K562 (cell line): ENCODE data around the gene KLK1. TPM values are rescaled to one million over a fixed set of nuclear protein-coding genes. Genes with fewer than 3 reads are reported as not detected.

Experiments
- CBX1 ChIP-seq: sonication (generic); IDR thresholded peaks from 2 replicates; pipeline ENCODE4 v1.6.1; 2016; ENCODE audit warnings: antibody characterized with exemption, low read depth, mild to moderate bottlenecking
- CBX3 ChIP-seq, 2 experiments: IDR thresholded peaks; 1 replicate in 1 of 2; 2 replicates in 1 of 2; pipeline ENCODE4 v1.6.1; 2012; ENCODE audit warnings: inconsistent platforms in 2 of 2, low read length in 2 of 2, borderline replicate concordance in 1 of 2, control low read depth in 1 of 2
- CHD4 ChIP-seq: fragments of 200-600 bp; sonication (generic); IDR thresholded peaks from 3 replicates; pipeline ENCODE4 v1.6.1; 2012; ENCODE audit warnings: low read depth, mild to moderate bottlenecking, mixed read lengths, low read length, inconsistent platforms; ENCODE audit not compliant: insufficient read depth, insufficient replicate concordance, poor library complexity, severe bottlenecking
- DIDO1 ChIP-seq: fragments of 450-650 bp; IDR thresholded peaks from 2 replicates; pipeline ENCODE4 v1.6.1; 2016; ENCODE audit warnings: low read depth, missing biosample characterization, missing genetic modification characterization
- FOXJ3 ChIP-seq: sonication (generic); formaldehyde crosslinking; IDR thresholded peaks from 2 replicates; pipeline ENCODE4 v1.4.0; 2020; ENCODE audit warnings: mild to moderate bottlenecking, missing genetic modification reagents
- HNRNPL ChIP-seq: fragments of 200-400 bp; formaldehyde crosslinking; IDR thresholded peaks from 2 replicates; pipeline ENCODE4 v1.6.1; 2017; ENCODE audit warnings: low read depth, mild to moderate bottlenecking, low read length
- LEF1 ChIP-seq: fragments of 450-650 bp; IDR thresholded peaks from 2 replicates; pipeline ENCODE4 v1.6.1; 2016; ENCODE audit warnings: mild to moderate bottlenecking
- RAD21 ChIP-seq, 2 experiments: fragments of 250-450 bp in 1 of 2; fragments of 450-650 bp in 1 of 2; sonication (Bioruptor Pico) in 1 of 2; formaldehyde crosslinking in 1 of 2; IDR thresholded peaks in 1 of 2; conservative IDR thresholded peaks in 1 of 2; 2 replicates each; pipeline versions ENCODE4 v1.4.0 to v1.8.0; 2020 to 2022; ENCODE audit warnings: mild to moderate bottlenecking in 2 of 2, moderate library complexity in 1 of 2
- ZFP1 ChIP-seq: fragments of 450-650 bp; formaldehyde crosslinking; IDR thresholded peaks from 2 replicates; pipeline ENCODE4 v1.4.0; 2020; ENCODE audit warnings: mild to moderate bottlenecking, mixed read lengths
- ZNF41 ChIP-seq: fragments of 250-450 bp; sonication (Bioruptor Pico); conservative IDR thresholded peaks from 2 replicates; pipeline ENCODE4 v1.4.0; 2020; ENCODE audit warnings: mild to moderate bottlenecking
- polyA plus RNA-seq, 8 experiments: library from polyadenylated mRNA; depleted of rRNA in 4 of 8; stranded (reverse) in 5 of 8; unstranded in 3 of 8; fragments of >200 nt; fragmentation: Nextera tagmentation in 2 of 8; fragmentation: Illumina TruSeq in 1 of 8; extraction: Ambion mirVana in 2 of 8; extraction: Trizol in 1 of 8; gene quantifications; 2 replicates each; pipeline versions ENCODE4 v1.2.1 to v1.2.3, GENCODE V29; 2011 to 2014; ENCODE audit warnings: inconsistent platforms in 1 of 8, missing spikeins in 1 of 8
- total RNA-seq, 7 experiments: library from RNA; depleted of rRNA in 6 of 7; stranded (reverse); fragments of >200 nt in 6 of 7; fragmentation: Illumina TruSeq in 2 of 7; extraction: Trizol in 2 of 7; gene quantifications; 2 replicates each; pipeline versions ENCODE4 v1.2.1 to v1.2.3, GENCODE V29; 2011 to 2021; ENCODE audit warnings: low replicate concordance in 1 of 7
- TF ChIP-seq, protein P1 (sequence below): fragments of 150-350 bp; conservative IDR thresholded peaks from 2 replicates; pipeline ENCODE4 v1.6.1; 2014; ENCODE audit warnings: low read length
- TF ChIP-seq, protein P2 (sequence below): fragments of 450-650 bp; IDR thresholded peaks from 2 replicates; pipeline ENCODE4 v1.6.1; 2016; ENCODE audit warnings: low read depth
- TF ChIP-seq, protein P3 (sequence below): fragments of 450-650 bp; formaldehyde crosslinking; IDR thresholded peaks from 2 replicates; pipeline ENCODE4 v1.4.0; 2020; ENCODE audit warnings: mild to moderate bottlenecking, moderate library complexity

Gene KLK1
- total and polyA plus RNA-seq, 9 of the 15 experiments (the other 6 are each of a cell fraction or from before 2014, with no cell fraction given) = 0.87 to 15.4 (median 9.1) TPM

DNA sequence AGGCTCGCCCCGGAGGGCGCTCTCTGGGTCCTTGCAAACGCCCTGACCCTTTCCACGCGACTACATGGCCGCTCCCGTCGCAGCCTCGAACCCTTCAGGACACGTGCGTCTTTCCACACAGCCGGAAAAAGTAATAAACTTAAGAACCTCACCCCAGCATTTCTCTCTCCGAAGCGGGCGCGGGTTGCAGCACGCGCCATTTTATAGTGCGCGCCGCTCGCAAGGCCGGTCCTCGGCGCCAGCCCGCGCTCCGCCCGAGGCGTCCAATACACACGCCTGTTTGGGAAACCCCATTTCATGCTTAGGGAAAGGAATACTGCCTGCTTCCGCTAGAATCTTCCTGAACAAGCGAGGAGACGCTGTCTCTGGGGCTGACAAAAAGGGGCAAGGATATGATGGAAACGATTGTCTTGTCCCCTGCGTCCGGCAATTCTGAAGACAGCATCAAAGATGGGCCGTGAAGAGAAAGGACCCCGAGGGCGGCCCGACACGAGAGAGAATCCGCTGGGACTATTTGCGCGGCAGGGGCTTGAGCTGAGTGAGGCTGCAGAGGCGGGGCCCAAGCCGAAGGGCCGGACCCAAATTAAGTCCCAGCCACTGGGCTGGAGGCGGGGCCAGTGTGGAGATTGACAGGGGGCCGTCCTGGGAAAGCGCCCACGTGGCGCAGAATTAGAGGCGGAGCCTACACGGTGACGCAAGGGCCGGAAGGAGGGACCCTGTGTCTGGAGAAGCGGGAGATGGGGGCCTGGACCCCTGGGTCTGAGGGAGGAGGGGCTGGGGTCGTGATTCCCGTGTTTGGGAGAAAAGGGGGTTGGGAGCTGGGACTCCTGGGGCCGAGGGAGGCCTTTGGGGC is 18.9 kb downstream of the KLK1 start (continued):
- no peak for TF ChIP-seq ZFP1 (CRISPR knock-in tag)
- TF ChIP-seq, protein P1, sequence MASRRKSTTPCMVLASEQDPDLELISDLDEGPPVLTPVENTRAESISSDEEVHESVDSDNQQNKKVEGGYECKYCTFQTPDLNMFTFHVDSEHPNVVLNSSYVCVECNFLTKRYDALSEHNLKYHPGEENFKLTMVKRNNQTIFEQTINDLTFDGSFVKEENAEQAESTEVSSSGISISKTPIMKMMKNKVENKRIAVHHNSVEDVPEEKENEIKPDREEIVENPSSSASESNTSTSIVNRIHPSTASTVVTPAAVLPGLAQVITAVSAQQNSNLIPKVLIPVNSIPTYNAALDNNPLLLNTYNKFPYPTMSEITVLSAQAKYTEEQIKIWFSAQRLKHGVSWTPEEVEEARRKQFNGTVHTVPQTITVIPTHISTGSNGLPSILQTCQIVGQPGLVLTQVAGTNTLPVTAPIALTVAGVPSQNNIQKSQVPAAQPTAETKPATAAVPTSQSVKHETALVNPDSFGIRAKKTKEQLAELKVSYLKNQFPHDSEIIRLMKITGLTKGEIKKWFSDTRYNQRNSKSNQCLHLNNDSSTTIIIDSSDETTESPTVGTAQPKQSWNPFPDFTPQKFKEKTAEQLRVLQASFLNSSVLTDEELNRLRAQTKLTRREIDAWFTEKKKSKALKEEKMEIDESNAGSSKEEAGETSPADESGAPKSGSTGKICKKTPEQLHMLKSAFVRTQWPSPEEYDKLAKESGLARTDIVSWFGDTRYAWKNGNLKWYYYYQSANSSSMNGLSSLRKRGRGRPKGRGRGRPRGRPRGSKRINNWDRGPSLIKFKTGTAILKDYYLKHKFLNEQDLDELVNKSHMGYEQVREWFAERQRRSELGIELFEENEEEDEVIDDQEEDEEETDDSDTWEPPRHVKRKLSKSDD = peak; percentile 17; the same call in 1 of the 2 replicates
- no peak for TF ChIP-seq LEF1
- TF ChIP-seq CBX1 = peak; percentile 82
- TF ChIP-seq HNRNPL = no peak; the same call in 1 of the 2 replicates
- TF ChIP-seq, protein P2, sequence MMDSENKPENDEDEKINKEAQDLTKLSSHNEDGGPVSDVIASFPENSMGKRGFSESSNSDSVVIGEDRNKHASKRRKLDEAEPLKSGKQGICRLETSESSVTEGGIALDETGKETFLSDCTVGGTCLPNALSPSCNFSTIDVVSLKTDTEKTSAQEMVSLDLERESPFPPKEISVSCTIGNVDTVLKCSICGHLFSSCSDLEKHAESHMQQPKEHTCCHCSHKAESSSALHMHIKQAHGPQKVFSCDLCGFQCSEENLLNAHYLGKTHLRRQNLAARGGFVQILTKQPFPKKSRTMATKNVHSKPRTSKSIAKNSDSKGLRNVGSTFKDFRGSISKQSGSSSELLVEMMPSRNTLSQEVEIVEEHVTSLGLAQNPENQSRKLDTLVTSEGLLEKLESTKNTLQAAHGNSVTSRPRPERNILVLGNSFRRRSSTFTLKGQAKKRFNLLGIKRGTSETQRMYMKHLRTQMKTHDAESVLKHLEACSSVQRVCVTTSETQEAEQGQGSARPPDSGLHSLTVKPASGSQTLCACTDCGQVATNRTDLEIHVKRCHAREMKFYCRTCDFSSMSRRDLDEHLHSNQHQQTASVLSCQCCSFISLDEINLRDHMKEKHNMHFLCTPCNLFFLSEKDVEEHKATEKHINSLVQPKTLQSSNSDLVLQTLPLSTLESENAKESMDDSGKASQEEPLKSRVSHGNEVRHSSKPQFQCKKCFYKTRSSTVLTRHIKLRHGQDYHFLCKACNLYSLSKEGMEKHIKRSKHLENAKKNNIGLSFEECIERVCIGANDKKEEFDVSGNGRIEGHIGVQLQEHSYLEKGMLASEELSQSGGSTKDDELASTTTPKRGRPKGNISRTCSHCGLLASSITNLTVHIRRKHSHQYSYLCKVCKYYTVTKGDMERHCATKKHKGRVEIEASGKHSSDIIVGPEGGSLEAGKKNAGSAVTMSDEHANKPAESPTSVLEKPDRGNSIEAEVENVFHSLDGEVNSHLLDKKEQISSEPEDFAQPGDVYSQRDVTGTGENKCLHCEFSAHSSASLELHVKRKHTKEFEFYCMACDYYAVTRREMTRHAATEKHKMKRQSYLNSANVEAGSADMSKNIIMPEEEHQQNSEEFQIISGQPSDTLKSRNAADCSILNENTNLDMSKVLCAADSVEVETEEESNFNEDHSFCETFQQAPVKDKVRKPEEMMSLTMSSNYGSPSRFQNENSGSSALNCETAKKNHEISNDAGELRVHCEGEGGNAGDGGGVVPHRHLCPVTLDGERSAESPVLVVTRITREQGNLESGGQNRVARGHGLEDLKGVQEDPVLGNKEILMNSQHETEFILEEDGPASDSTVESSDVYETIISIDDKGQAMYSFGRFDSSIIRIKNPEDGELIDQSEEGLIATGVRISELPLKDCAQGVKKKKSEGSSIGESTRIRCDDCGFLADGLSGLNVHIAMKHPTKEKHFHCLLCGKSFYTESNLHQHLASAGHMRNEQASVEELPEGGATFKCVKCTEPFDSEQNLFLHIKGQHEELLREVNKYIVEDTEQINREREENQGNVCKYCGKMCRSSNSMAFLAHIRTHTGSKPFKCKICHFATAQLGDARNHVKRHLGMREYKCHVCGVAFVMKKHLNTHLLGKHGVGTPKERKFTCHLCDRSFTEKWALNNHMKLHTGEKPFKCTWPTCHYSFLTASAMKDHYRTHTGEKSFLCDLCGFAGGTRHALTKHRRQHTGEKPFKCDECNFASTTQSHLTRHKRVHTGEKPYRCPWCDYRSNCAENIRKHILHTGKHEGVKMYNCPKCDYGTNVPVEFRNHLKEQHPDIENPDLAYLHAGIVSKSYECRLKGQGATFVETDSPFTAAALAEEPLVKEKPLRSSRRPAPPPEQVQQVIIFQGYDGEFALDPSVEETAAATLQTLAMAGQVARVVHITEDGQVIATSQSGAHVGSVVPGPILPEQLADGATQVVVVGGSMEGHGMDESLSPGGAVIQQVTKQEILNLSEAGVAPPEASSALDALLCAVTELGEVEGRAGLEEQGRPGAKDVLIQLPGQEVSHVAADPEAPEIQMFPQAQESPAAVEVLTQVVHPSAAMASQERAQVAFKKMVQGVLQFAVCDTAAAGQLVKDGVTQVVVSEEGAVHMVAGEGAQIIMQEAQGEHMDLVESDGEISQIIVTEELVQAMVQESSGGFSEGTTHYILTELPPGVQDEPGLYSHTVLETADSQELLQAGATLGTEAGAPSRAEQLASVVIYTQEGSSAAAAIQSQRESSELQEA = no peak
- TF ChIP-seq ZNF41 (CRISPR knock-in tag) = no peak
- TF ChIP-seq DIDO1 (tag) = 0 out of 2 replicates have a peak, but pooled peaks have one; percentile 57
- TF ChIP-seq CBX3 (IDR thresholded peaks at IDR 0.05; ENCODE audit: borderline replicate concordance in 1 of 2, low read length in 2 of 2) = no peak
- TF ChIP-seq FOXJ3 (CRISPR knock-in tag) = no peak
- TF ChIP-seq CHD4 = no peak
- TF ChIP-seq RAD21 (CRISPR knock-in tag; conservative IDR thresholded peaks at IDR 0.05 in 1 of 2, IDR thresholded peaks at IDR 0.05 in 1 of 2) = 0 out of 4 replicates have a peak, but pooled peaks of 1 of the 2 experiments have one; percentile 6
- TF ChIP-seq, protein P3, sequence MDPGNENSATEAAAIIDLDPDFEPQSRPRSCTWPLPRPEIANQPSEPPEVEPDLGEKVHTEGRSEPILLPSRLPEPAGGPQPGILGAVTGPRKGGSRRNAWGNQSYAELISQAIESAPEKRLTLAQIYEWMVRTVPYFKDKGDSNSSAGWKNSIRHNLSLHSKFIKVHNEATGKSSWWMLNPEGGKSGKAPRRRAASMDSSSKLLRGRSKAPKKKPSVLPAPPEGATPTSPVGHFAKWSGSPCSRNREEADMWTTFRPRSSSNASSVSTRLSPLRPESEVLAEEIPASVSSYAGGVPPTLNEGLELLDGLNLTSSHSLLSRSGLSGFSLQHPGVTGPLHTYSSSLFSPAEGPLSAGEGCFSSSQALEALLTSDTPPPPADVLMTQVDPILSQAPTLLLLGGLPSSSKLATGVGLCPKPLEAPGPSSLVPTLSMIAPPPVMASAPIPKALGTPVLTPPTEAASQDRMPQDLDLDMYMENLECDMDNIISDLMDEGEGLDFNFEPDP = no peak
